Femur (tissue), 1 donor: ENCODE measurements around the gene ARHGAP1.

Source experiments
- DNase-seq: peaks from one replicate; pipeline ENCODE4 v3.0.0-alpha.2; 2017

The ARHGAP1 gene

DNA sequence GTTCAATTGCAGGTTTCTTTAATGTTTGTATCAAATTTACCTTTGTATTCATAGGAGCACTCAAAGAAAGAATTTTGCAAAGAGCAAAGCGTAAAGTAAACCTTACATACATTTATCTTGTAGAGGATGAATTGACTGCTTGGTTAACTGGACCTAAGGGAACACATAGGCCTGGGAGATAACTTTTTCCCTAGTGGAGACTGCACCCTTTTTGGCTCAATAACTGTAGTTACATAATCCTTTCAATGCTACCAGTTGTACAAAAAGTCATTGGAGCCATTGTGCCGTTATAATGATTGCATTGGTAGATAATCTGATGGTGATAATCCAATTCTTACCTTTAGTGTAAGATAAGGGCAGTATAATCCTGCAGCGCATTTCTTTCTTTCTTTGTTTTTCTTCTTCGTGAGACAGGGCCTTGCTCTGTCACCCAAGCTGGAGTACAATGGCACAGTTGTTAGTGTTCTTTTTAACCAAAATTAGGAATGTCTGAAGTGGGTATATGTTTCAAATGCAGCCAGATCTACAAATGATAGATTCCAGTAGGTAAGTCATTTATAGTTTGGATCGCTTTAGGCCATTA lies 64.8 kb downstream of the ARHGAP1 start:
- DNase-seq = no peak

DNA sequence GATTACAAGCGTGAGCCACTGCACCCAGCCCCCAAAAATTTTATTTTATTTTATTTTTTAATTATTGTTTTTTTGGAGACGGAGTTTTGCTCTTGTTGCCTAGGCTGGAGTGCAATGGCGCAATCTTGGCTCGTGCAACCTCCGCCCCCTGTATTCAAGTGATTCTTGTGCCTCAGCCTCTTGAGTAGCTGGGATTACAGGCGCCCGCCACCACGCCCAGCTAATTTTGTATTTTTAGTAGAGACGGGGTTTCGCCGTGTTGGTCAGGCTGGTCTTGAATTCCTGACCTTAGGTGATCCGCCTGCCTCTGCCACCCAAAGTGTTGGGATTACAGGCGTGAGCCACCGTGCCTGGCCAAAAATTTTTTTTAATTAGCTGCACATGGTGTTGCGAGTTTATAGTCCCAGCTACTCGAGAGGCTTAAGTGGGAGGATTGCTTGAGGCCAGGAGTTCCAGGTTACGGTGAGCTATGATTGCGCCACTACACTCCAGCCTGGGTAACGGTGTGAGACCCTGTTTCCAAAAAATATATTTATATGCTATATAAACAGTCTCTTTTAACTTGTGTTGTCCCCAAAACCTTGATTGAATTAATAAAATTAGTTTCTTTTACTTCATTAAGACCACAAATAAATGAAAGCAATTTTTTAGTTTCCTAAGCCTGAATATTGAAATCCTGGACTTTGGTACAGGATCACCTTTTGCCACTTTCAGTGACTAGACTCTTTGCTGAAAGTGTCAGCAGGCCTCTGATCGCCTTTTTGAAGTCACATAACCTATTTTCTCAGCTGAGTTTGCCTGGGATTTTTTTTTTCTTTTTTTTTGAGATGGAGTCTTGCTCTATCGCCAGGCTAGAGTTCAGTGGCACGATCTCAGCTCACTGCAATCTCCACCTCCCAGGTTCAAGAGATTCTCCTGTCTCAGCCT lies 66.9 kb downstream of the ARHGAP1 start:
- DNase-seq = no peak

DNA sequence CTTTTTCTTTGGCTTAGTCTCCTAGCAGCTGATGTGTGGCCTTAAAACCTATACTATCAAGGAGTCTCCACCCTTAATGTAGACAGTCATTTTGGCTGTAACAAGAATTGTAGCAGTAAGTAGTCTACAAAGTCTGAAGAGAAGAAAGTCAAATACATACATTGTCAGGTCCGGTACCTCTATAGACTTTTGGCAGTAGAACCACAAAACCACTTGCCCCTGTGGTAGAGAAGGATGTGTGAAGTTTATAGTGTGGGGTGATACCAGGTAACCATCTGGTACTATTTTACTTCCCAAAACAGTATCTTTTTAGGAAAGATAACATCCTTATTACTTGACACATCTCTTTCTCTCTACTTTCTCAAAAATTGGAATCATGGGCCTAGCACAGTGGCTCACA lies 67.9 kb downstream of the ARHGAP1 start:
- no peak for DNase-seq

DNA sequence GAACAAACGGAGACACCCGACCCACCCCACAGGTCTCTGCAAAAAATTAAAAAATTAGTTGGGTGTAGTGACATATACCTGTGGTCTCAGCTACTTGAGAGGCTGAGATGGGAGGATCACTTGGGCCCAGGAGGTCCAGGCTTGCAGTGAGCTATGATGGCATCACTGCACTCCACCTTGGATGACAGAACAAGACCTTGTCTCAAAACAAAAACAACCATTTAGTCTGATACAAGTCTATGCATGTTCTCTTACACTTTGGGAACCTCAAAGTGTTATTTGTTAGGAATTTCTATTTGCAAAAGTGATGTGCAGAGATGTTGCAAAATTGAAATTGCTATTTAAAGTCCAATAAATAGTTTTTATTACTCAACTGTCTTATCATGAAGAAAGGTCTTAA lies 68.7 kb downstream of the ARHGAP1 start:
- no peak for DNase-seq

DNA sequence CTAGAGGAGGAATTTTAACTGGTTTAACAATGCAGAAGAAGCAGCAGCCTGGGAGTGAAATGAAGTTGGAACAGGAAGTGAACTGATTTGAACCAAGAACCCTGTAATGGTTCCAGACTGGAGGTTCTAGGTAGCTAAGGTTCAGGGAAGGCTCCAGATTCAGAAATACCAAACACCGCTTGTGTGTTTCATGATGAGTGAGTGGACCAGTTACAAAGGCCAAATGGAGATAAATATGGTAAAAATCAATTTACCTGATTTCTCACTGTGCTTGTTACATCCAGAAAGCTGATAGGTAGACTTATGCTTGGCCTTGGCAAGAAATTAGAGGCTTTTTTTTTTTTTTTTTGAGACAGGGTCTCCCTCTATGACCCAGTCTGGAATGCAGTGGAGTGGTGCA lies 70.2 kb downstream of the ARHGAP1 start:
- no peak for DNase-seq

DNA sequence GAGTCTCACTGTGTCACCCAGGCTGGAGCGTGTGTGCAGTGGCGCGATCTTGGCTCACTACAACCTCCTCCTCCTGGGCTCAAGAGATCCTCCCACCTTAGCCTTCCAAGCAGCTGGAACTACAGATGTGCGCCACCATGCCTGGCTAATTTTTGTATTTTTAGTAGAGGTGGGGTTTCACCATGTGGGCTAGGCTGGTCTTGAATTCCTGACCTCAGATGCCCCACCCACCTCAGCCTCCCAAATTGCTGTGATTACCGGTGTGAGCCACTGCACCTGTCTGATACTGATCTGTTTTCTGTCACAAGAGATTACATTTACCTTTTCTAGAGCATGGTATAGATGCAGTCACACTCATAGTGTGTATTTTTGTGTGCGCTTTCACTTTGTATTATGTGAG lies 71.5 kb downstream of the ARHGAP1 start:
- DNase-seq = no peak
